ENCODE data around the gene MTPN.

- no peak for TF ChIP-seq YY1 (IDR thresholded peaks at IDR 0.05; ENCODE audit: insufficient read depth, insufficient read length)
- TF ChIP-seq ZNF274 (IDR thresholded peaks at IDR 0.05; ENCODE audit: low read depth, low read length): no peak
- TF ChIP-seq SUZ12 (IDR thresholded peaks at IDR 0.05; ENCODE audit: extremely low read depth, insufficient read depth, insufficient read length): no peak
These were observed 82.3 kb downstream of the MTPN start for GRCh38 chr7:135894816-135895215.
